ENCODE measurements around the gene CDC20B.
"Not testable (repeated sequence)": the region's sequence is repeated elsewhere in the genome, so short reads cannot be mapped to it uniquely, and the experiment has no call there.

Gene CDC20B

GRCh38 chr5:55104036-55104772 is 68.8 kb downstream of the CDC20B start:
- no peak for DNase-seq

- peak; percentile 36 for DNase-seq
Measured at GRCh38 chr5:55102348-55102747, 70.6 kb downstream of the CDC20B start, which contains the start of gene GZMA. GZMA (plus strand) TSS chr5:55102646; CDS start chr5:55102683, 37 bp downstream.

GRCh38 chr5:55101556-55102276 is 71.3 kb downstream of the CDC20B start:
- no peak for DNase-seq

GRCh38 chr5:55101148-55101547 is 71.8 kb downstream of the CDC20B start:
- not testable (repeated sequence) for DNase-seq

GRCh38 chr5:55096861-55097260 is 76.1 kb downstream of the CDC20B start:
- DNase-seq = no peak

GRCh38 chr5:55096182-55096581 is 76.8 kb downstream of the CDC20B start:
- DNase-seq = no peak

GRCh38 chr5:55091011-55091410 is 82.0 kb downstream of the CDC20B start:
- not testable (repeated sequence) for DNase-seq

GRCh38 chr5:55089301-55089700 is 83.7 kb downstream of the CDC20B start:
- not testable (repeated sequence) for DNase-seq

- DNase-seq = no peak
Measured at GRCh38 chr5:55081541-55081940, 91.4 kb downstream of the CDC20B start.

GRCh38 chr5:55073211-55073610 is 99.8 kb downstream of the CDC20B start:
- DNase-seq = no peak

GRCh38 chr5:55072666-55073065 is 100.3 kb downstream of the CDC20B start:
- no peak for DNase-seq

GRCh38 chr5:55071413-55071812 is 101.6 kb downstream of the CDC20B start:
- DNase-seq = no peak

- DNase-seq = no peak
Measured at GRCh38 chr5:55070968-55071367, 102.0 kb downstream of the CDC20B start.

GRCh38 chr5:55066277-55066676 is 106.7 kb downstream of the CDC20B start:
- DNase-seq = no peak

GRCh38 chr5:55064523-55064922 is 108.5 kb downstream of the CDC20B start:
- DNase-seq = no peak

GRCh38 chr5:55063899-55064298 is 109.1 kb downstream of the CDC20B start:
- no peak for DNase-seq

- DNase-seq = no peak
Measured at GRCh38 chr5:55063220-55063863, 109.6 kb downstream of the CDC20B start.

Data from T-helper 9 cell (primary cell).